ENCODE results near the gene PRKN. TPM values are rescaled to one million over a fixed set of nuclear protein-coding genes. Genes with fewer than 3 reads are reported as not detected.

The PRKN gene
- total RNA-seq, 3 donors from 2014 or later: 0.05 to 0.13 TPM; not detected in 1

DNA sequence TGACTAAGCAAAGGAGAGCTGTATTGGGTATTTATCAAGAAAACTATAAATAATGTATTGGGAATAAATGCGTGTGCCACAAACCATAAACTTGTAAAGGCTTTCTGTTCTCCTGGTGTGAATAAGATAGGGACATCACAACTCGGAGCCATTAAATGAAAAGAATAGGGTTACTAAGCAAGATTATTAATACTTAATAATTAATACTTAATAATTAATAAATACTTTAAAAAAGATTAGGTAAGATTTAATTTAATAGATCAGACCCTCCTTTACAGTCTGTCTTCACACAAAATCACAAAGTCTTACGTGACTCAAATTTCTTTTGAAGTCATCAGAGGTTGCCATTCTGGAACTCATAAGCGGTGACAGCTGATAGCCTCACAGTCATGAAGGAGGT is 648.9 kb downstream of the PRKN start:
- no peak for ATAC-seq
- no peak overlapping the region for H3K4me3 Mint-ChIP-seq
- no peak for DNase-seq
- no peaks in the 10 kb centered on the region for H3K27me3 Mint-ChIP-seq (ENCODE audit: low read depth)
- no peaks in the 10 kb centered on the region for H3K4me1 Mint-ChIP-seq (ENCODE audit: low read depth)
- H3K36me3 Mint-ChIP-seq (ENCODE audit: insufficient read depth): no peaks in the 10 kb centered on the region
- peaks cover 18% of the 10 kb centered on the region for H3K9me3 Mint-ChIP-seq

GRCh38 chr6:162078126-162078525 is 649.4 kb downstream of the PRKN start:
- no peak overlapping the region for H3K4me3 Mint-ChIP-seq
- no peak for DNase-seq

DNA sequence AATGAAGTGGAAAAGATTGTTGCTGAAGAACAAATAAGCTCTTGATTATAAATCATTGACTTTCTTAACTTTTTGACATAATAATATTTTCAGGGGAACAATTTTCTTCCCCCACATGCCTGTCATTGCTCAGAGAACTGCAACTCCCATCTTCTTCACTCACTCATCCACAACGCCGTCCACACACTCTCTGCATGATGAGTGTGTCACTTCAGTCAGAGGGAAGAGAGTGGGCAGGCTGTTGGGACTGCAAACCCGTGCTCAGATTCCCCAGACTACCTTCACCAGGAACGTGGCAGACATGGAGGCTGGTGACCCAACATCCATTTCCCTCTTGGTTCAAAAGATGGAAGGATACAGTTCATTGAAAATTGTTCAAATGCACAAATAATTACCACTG is 650.8 kb downstream of the PRKN start:
- no peaks in the 10 kb centered on the region for H3K27me3 Mint-ChIP-seq (ENCODE audit: low read depth)
- no peaks in the 10 kb centered on the region for H3K36me3 Mint-ChIP-seq (ENCODE audit: insufficient read depth)
- no peak overlapping the region for H3K4me3 Mint-ChIP-seq
- no peaks in the 10 kb centered on the region for H3K4me1 Mint-ChIP-seq (ENCODE audit: low read depth)
- DNase-seq (no peak), ATAC-seq (no peak)
- H3K9me3 Mint-ChIP-seq: peaks cover 19% of the 10 kb centered on the region

More at GRCh38 chr6:162078126-162078525, 649.4 kb downstream of the PRKN start:
- Mint-ChIP-seq H3K4me1 (ENCODE audit: low read depth) (no peaks in the 10 kb centered on the region), H3K9me3 (peaks cover 18% of the 10 kb centered on the region), H3K27me3 (ENCODE audit: low read depth) (no peaks in the 10 kb centered on the region), H3K36me3 (ENCODE audit: insufficient read depth) (no peaks in the 10 kb centered on the region)
- no peak for ATAC-seq

GRCh38 chr6:162074641-162075275 is 652.8 kb downstream of the PRKN start:
- Mint-ChIP-seq H3K4me1 (ENCODE audit: low read depth) (no peaks in the 10 kb centered on the region), H3K36me3 (ENCODE audit: insufficient read depth) (no peaks in the 10 kb centered on the region), H3K4me3 (no peak overlapping the region), H3K9me3 (peaks cover 22% of the 10 kb centered on the region), H3K27me3 (ENCODE audit: low read depth) (no peaks in the 10 kb centered on the region)
- DNase-seq: no peak
- ATAC-seq: no peak

GRCh38 chr6:162070639-162071038 is 656.9 kb downstream of the PRKN start:
- H3K36me3 Mint-ChIP-seq (ENCODE audit: insufficient read depth): no peaks in the 10 kb centered on the region
- ATAC-seq: no peak
- DNase-seq: no peak
- H3K4me3 Mint-ChIP-seq: no peak overlapping the region
- H3K27me3 Mint-ChIP-seq (ENCODE audit: low read depth): no peaks in the 10 kb centered on the region
- peaks cover 28% of the 10 kb centered on the region for H3K9me3 Mint-ChIP-seq
- H3K4me1 Mint-ChIP-seq (ENCODE audit: low read depth): no peaks in the 10 kb centered on the region

DNA sequence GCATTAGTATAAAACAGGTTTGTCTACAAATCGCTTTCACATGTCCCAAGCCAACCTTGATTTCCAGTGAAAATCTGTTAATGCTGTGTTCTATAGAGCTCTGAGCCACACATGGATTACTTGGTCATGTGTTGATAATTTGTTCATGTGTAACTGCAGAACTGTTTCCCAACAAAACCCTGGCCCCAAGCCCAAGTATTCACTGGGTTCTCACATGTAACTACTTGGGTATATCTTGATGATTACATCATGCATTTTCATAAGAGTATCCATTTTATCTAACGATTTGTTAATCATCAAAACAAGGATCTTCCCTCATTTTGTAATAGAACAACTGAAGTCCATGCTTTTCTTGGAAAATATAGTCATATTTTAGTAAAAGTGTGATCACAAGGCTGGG is 657.6 kb downstream of the PRKN start:
- H3K36me3 Mint-ChIP-seq (ENCODE audit: insufficient read depth): no peaks in the 10 kb centered on the region
- peaks cover 28% of the 10 kb centered on the region for H3K9me3 Mint-ChIP-seq
- ATAC-seq (no peak), DNase-seq (no peak)
- H3K4me1 Mint-ChIP-seq (ENCODE audit: low read depth): no peaks in the 10 kb centered on the region
- H3K4me3 Mint-ChIP-seq: no peak overlapping the region
- H3K27me3 Mint-ChIP-seq (ENCODE audit: low read depth): no peaks in the 10 kb centered on the region

GRCh38 chr6:162068340-162068739 is 659.2 kb downstream of the PRKN start:
- no peaks in the 10 kb centered on the region for H3K4me1 Mint-ChIP-seq (ENCODE audit: low read depth)
- ATAC-seq (no peak), DNase-seq (no peak)
- no peak overlapping the region for H3K4me3 Mint-ChIP-seq
- peaks cover 24% of the 10 kb centered on the region for H3K9me3 Mint-ChIP-seq
- no peaks in the 10 kb centered on the region for H3K27me3 Mint-ChIP-seq (ENCODE audit: low read depth)
- no peaks in the 10 kb centered on the region for H3K36me3 Mint-ChIP-seq (ENCODE audit: insufficient read depth)

DNA sequence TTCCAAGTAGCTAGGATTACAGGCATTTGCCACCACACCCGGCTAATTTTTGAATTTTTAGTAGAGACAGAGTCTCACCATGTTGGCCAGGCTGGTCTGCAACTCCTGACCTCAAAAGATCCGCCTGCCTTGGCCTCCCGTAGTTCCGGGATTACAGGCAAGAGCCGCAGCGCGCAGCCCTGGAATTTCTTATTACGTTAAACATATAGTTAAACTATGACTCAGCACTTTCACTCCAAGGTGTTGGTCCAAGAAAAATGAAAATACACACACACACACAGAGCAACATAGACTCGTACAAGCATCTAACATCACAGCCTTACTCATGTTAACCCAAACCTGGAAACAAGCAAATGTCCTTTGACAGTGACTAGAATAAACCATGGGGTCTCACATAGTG is 663.9 kb downstream of the PRKN start:
- peaks cover 5% of the 10 kb centered on the region for H3K9me3 Mint-ChIP-seq

GRCh38 chr6:162058281-162058875 is 669.2 kb downstream of the PRKN start:
- no peaks in the 10 kb centered on the region for H3K4me1 Mint-ChIP-seq (ENCODE audit: low read depth)
- H3K36me3 Mint-ChIP-seq (ENCODE audit: insufficient read depth): peaks cover 1% of the 10 kb centered on the region
- H3K27me3 Mint-ChIP-seq (ENCODE audit: low read depth): no peaks in the 10 kb centered on the region
- ATAC-seq: no peak
- no peak for DNase-seq
- H3K9me3 Mint-ChIP-seq: no peaks in the 10 kb centered on the region
- H3K4me3 Mint-ChIP-seq: no peak overlapping the region

More for the DNA sequence above, 663.9 kb downstream of the PRKN start:
- H3K36me3 Mint-ChIP-seq (ENCODE audit: insufficient read depth): no peaks in the 10 kb centered on the region
- no peak overlapping the region for H3K4me3 Mint-ChIP-seq
- ATAC-seq (no peak), DNase-seq (no peak)
- H3K4me1 Mint-ChIP-seq (ENCODE audit: low read depth): no peaks in the 10 kb centered on the region
- H3K27me3 Mint-ChIP-seq (ENCODE audit: low read depth): no peaks in the 10 kb centered on the region

- Mint-ChIP-seq H3K36me3 (ENCODE audit: insufficient read depth) (peaks cover 4% of the 10 kb centered on the region), H3K4me3 (no peak overlapping the region)
Observed at GRCh38 chr6:162056745-162057144, 670.8 kb downstream of the PRKN start.

GRCh38 chr6:162056061-162056460 is 671.5 kb downstream of the PRKN start:
- no peaks in the 10 kb centered on the region for H3K4me1 Mint-ChIP-seq (ENCODE audit: low read depth)
- H3K27me3 Mint-ChIP-seq (ENCODE audit: low read depth): no peaks in the 10 kb centered on the region
- ATAC-seq: no peak
- H3K4me3 Mint-ChIP-seq: no peak overlapping the region
- H3K9me3 Mint-ChIP-seq: no peaks in the 10 kb centered on the region
- peaks cover 4% of the 10 kb centered on the region for H3K36me3 Mint-ChIP-seq (ENCODE audit: insufficient read depth)
- DNase-seq: no peak

More at GRCh38 chr6:162056745-162057144, 670.8 kb downstream of the PRKN start:
- no peaks in the 10 kb centered on the region for H3K9me3 Mint-ChIP-seq
- DNase-seq: no peak
- no peak for ATAC-seq
- H3K27me3 Mint-ChIP-seq (ENCODE audit: low read depth): no peaks in the 10 kb centered on the region
- no peaks in the 10 kb centered on the region for H3K4me1 Mint-ChIP-seq (ENCODE audit: low read depth)

- ATAC-seq (no peak), DNase-seq (no peak)
- no peak overlapping the region for H3K4me3 Mint-ChIP-seq
- H3K27me3 Mint-ChIP-seq (ENCODE audit: low read depth): no peaks in the 10 kb centered on the region
- H3K36me3 Mint-ChIP-seq (ENCODE audit: insufficient read depth): peaks cover 5% of the 10 kb centered on the region
- no peaks in the 10 kb centered on the region for H3K4me1 Mint-ChIP-seq (ENCODE audit: low read depth)
- H3K9me3 Mint-ChIP-seq: peaks cover 2% of the 10 kb centered on the region
Observed at GRCh38 chr6:162055365-162055764, 672.2 kb downstream of the PRKN start.

DNA sequence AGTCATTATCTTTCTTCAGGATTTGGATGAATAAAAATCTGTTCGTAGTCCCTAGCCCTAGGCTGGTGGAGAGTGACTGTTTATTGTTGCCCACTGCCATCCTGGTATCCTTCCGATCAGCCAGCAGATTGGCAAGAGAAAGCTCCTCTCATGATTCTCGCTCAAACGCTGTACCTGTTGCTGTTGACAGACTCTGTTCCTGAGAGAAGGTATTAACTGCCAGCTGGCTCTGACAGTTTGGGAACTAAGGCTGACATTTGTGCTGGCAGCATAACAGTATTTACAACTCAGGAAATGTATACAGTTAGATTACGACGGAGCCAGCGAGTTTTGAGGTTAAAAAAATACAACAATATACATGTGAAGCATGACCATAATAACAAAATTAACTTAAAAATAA is 674.5 kb downstream of the PRKN start:
- DNase-seq (no peak), ATAC-seq (no peak)
- Mint-ChIP-seq H3K36me3 (ENCODE audit: insufficient read depth) (peaks cover 6% of the 10 kb centered on the region), H3K4me1 (ENCODE audit: low read depth) (no peaks in the 10 kb centered on the region), H3K27me3 (ENCODE audit: low read depth) (no peaks in the 10 kb centered on the region), H3K9me3 (peaks cover 3% of the 10 kb centered on the region), H3K4me3 (no peak overlapping the region)

- DNase-seq (no peak), ATAC-seq (no peak)
- H3K36me3 Mint-ChIP-seq (ENCODE audit: insufficient read depth): peaks cover 6% of the 10 kb centered on the region
- H3K27me3 Mint-ChIP-seq (ENCODE audit: low read depth): no peaks in the 10 kb centered on the region
- no peak overlapping the region for H3K4me3 Mint-ChIP-seq
- peaks cover 3% of the 10 kb centered on the region for H3K9me3 Mint-ChIP-seq
- H3K4me1 Mint-ChIP-seq (ENCODE audit: low read depth): no peaks in the 10 kb centered on the region
Observed at GRCh38 chr6:162050579-162050978, 677.0 kb downstream of the PRKN start.

DNA sequence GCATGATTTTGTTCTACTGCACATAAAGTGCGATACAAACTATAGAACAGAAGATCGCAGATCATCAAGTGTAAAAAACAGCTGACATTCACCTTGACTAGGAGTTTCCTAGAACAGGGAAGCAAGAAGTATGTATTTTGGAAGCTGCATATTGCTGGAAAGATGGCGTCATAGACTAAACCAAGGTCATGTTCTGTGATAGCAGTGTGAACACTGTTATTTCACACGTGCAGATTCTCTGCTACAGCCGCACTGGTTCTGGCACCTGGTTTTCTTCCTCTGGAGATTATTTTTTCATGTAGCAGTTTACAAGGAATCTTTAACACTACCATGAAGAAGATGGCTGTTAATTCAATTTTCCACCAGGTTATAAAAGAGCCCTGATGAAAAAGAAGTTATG is 681.2 kb downstream of the PRKN start:
- peaks cover 3% of the 10 kb centered on the region for H3K36me3 Mint-ChIP-seq (ENCODE audit: insufficient read depth)
- peaks cover 8% of the 10 kb centered on the region for H3K9me3 Mint-ChIP-seq
- no peaks in the 10 kb centered on the region for H3K27me3 Mint-ChIP-seq (ENCODE audit: low read depth)
- H3K4me1 Mint-ChIP-seq (ENCODE audit: low read depth): no peaks in the 10 kb centered on the region
- DNase-seq (no peak), ATAC-seq (no peak)
- H3K4me3 Mint-ChIP-seq: no peak overlapping the region

All from activated T-cell treated with anti-CD3 and anti-CD28 coated beads, Interleukin-2, amount 50 U/mL, for 4 hours (primary cell).